ENCODE results near the gene PTTG1IP.

DNA sequence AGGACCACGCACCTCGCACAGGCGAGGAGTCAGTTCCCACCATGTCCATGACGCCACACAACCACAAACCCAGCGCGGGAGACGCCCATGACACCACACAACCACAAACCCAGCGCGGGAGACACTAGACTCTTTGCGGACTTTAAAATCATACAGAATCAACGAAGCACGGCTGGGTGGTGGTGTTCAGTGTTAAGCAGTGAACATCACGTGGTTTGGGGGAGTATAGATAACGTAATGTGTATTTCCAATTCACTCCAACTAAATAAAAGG is 19.2 kb downstream of the PTTG1IP start:
- TF ChIP-seq POLR2A (IDR thresholded peaks at IDR 0.05) (no peak), CTCF (IDR thresholded peaks at IDR 0.05) (no peak)

Data from thyroid gland (tissue), 4 donors.